Endothelial cell of hepatic sinusoid (primary cell): Measurements from ENCODE around the gene ZNF575.
"Not testable (repeated sequence)": the region's sequence is repeated elsewhere in the genome, so short reads cannot be mapped to it uniquely, and the experiment has no call there.

Source experiments
- in situ Hi-C: cut with HindIII; loops from 2 replicates; pipeline ENCODE4 v1.10.0; 2017; ENCODE audit warnings: low sequenced_read_pairs

ZNF575 gene

DNA sequence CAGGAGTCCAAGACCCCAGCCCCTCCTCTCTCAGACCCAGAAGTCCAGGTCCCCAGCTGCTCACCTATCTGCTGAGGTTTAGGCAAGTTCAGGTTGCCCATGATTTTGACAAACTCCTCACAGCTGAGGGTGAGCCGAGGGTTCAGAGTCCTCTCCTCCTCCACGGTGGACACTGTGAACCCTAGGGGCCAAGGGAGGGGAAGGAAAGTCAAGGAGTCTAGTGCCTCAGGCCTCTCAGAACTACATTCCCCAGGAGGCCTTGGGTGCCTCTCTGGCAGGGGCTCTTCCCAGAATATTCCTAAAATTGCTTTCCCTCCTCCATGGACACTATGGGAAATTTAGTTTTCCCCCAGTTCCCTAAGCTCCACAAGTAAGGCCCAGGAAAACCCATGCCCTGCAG, 25.1 kb upstream of the ZNF575 start:
- in situ Hi-C loops = no loop called here

DNA sequence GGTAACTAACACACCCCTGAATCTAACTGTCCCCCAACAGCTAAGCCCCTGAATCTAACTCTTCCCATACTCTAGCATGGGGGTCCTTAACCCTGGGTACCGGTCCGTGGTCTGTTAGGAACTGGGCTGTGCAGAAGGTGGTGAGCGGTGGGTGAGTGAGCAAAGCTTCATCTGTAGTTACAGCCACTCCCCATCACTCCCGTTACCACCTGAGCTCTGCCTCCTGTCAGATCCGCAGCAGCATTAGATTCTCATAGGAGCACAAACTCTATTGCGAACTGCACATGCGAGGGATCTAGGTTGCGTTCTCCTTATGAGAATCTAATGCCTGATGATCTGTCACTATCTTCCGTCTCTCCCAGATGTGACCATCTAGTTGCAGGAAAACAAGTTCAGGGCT, 22.3 kb upstream of the ZNF575 start:
- in situ Hi-C loops = no loop called here

GRCh38 chr19:43511324-43511723, 21.7 kb upstream of the ZNF575 start:
- in situ Hi-C loops = no loop called here

DNA sequence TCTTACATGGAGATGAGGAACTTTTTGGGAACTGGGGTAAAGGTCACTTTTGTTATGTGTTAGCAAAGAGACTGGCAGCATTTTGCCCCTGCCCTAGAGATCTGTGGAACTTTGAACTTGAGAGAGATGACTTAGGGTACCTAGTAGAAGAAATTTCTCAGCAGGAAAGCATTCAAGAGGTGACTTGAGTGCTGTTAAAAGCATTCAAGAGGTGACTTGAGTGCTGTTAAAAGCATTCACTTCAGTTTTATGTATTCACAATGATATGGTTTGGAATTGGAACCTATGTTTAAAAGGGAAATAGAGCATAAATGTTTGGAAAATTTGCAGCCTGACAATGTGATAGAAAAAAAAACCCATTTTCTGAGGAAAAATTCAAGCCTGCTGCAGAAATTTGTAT, 20.6 kb upstream of the ZNF575 start:
- in situ Hi-C loops = not testable (repeated sequence)

DNA sequence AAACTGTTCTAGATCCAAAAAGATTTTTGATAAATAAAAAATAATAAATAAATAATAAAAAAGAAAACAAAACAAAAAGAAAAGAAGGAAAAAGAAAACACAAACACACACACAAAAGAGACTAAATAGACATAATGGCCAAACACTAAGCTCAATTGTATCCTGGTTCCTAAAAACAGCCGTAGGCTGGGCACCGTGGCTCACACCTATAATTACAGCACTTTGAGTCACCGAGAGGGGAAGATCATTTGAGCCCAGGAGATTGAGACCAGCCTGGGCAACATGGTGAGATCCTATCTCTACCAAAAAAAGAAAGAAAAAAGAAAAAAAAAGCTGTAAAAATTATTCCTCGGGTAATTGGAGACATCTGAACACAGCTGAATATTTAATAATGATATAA, 14.9 kb upstream of the ZNF575 start:
- in situ Hi-C loops = no loop called here

- in situ Hi-C loops = no loop called here
Measured at GRCh38 chr19:43519436-43520088, 13.4 kb upstream of the ZNF575 start.

- in situ Hi-C loops = no loop called here
Measured at GRCh38 chr19:43522929-43523328, 10.1 kb upstream of the ZNF575 start.

DNA sequence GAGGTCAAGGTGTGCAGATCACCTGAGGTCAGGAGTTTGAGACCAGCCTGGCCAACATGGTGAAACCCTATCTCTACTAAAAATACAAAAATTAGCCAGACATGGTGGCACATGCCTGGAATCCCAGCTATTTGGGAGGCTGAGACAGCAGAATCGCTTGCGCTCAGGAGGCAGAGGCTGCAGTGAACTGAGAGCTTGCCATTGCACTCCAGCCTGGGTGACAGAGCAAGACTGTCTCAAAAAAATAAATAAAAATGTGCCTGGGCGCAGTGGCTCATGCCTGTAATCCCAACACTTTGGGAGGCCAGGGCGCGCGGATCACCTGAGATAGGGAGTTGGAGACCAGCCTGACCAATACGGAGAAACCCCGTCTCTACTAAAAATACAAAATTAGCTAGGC, 9.3 kb upstream of the ZNF575 start:
- in situ Hi-C loops = not testable (repeated sequence)

- in situ Hi-C loops = loop anchor here (5.0 kb wide), 1 partner anchor 78 kb away; no protein-coding TSS in a partner anchor
Measured at GRCh38 chr19:43524922-43525835, 7.8 kb upstream of the ZNF575 start.

DNA sequence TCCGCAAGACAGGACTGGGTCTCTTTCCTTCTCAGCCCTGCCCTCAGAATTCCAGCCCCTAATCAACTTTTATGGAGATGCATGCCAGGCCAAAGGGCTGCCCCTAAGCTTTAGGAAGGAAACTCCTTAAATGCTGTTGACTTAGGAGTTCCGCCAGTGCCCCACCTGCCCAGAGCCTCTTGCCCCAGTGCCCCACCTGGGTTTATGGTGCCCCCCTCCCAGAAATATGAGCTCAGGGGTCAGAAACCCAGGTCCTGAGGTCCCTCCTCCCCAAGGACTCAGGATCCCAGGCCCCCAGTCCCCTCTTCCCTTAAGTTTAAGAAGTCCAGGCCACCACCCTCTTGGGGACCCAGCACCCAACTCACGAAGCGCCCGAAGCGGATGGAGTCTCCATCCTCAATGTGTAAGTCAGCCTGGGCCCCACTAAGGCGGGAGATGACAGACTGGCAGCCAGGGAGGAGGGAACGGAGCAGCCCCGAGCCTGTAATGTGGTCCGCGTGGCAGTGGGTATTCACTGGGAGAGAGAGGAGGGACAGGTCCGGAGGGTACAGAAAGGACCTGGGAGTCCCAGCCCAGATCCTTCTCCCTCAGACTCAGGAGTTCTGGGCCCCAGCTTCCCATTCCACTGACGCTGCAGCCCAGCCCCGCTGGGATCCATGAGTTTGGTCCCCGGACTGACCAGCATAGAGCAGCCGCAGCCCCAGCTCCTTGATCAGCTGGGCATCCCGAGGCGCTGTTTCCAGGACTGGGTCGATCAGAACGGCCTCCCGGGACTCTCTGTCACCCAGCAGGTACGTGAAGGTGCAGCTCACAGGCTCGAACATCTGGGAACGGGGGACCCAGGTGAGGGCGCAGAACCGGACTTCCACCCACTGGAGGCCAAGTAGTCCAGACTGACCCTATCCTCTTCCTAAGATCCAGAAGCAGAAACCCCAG, 6.9 kb upstream of the ZNF575 start:
- in situ Hi-C loops = loop anchor here (5.0 kb wide), 1 partner anchor 79 kb away; no protein-coding TSS in a partner anchor

- in situ Hi-C loops = loop anchor here (5.0 kb wide), 1 partner anchor 80 kb away; no protein-coding TSS in a partner anchor
Measured at GRCh38 chr19:43526884-43527859, 5.8 kb upstream of the ZNF575 start, which contains the start of gene ETHE1. ETHE1 (minus strand) TSS chr19:43527201; CDS start chr19:43527177, 24 bp downstream.

DNA sequence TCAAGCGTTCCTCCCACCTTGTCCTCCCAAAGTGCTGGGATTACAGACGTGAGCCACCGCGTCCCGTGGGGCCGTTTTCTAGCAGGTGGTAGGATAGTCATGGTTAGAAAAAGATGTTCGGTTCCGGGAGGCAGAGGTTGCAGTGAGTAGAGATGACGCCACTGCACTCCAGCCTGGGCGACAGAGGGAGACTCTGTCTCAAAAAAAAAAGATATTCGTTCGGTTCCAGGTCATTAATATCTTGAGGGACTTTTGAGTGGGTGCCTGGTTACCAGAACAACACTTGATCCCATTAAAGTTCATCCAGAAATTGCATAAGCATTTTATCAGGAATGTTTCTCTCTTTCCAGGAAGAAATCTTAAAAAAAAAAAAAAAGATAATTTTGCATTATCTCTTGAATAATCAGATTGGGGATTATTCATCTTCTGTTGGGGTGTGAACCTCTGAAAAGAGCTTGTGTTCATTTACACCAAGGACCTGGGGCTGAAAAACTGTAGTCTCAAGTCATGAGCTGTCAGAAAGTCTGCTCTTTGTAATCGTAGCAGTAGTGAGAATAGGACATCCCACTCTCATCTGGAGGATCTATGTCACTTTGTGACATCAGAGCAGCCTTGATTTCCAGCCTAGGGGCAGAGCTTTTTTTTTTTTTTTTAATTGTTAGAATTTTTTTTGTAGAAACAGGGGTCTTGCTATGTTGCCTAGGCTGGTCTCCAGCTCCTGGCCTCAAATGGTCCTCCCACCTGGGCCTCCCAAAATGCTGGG, 4.9 kb upstream of the ZNF575 start:
- in situ Hi-C loops = loop anchor here (5.0 kb wide), 1 partner anchor 81 kb away; no protein-coding TSS in a partner anchor

- in situ Hi-C loops = no loop called here
Measured at GRCh38 chr19:43532571-43532961, 422 bp upstream of the ZNF575 start.

DNA sequence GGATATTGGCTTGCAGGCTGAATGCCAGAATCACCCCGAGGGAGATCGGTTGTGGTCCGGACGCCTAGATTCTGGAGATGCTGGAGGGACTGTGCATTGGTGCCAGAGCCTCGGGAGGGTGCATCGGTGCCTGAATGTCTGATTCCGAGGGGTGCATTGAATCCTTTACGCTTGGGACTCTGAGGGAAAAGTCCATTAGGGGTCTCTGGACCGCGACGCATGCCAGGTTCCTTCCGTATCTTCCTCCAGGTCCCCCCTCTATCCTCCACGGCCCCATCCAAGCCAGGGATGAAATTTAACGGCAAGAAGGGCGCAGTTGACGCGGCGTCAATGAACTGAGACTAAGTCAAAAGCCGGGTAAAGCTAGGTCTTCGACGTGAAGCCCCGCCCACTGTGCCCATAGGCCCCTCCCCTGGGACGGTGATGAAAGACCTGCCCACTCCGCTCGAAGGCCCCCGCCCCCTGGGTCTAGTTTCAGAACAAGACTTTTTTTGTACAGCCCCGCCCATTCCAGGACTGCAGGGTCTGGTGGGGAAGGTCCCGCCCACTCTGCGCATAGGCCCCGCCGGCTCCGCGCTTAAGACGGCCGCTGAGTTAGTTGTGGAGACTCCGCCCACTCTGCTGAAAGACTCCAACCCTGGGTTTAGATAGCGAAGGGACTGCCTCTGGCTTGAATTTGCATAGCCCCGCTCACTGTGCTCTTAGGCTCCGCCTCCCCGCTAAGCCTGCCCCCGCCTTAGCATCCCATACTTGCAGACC, 737 bp downstream of the ZNF575 start:
- in situ Hi-C loops = no loop called here

DNA sequence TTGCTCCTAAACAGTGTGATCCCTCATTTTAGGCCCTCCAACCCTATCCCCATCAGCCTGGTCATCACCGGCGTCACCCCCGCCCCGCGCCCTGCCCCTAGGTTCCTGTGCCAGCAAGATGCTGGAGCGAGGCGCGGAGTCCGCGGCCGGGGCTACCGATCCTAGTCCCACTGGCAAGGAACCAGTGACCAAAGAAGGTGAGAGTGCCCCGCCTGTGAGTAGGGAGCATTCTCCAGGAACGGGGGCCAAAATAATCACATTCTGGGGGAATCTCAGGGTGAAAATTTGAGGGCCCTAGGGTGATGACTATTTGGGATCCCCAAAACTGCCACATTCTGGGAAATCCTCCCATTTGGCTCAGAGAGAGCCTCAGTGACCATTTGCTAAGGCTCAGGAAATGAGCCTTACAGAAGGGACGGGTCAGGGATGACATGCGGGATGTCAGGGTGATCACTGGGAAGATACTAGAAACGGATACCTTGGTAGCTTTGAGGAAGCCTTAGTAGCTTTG, 1.4 kb downstream of the ZNF575 start:
- in situ Hi-C loops = no loop called here

DNA sequence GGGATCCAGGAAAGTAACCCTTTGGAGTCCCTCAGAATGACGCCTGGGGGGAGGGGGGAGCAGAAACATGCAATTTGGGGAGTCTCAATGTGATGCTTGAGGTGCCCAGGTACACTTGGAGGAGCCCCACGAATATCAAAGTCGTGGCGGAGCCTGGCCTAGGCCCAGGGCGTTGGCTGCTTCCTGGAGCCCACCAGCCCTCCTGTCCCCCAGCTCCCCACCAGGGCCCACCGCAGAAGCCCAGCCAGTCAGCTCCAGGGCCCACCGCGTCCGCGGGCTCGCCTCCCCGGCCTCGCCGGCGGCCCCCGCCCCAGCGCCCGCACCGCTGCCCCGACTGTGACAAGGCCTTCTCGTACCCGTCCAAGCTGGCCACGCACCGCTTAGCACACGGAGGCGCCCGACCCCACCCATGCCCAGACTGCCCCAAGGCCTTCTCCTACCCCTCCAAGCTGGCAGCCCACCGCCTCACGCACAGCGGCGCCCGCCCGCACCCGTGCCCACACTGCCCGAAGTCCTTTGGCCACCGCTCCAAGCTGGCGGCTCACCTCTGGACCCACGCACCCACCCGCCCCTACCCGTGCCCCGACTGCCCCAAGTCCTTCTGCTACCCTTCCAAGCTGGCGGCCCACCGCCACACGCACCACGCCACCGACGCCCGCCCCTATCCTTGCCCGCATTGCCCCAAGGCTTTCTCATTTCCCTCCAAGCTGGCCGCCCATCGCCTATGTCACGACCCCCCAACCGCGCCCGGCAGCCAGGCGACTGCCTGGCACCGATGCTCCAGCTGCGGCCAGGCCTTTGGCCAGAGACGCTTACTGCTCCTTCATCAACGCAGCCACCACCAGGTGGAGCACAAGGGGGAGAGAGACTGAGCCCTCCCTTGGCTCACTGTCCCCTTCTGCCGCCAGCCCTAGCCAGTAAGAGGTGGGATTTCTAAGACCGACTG, 2.1 kb downstream of the ZNF575 start:
- in situ Hi-C loops = loop anchor here (5.0 kb wide), 3 partner anchors 42 to 132 kb away; partner anchors contain the start of genes PINLYP and XRCC1

DNA sequence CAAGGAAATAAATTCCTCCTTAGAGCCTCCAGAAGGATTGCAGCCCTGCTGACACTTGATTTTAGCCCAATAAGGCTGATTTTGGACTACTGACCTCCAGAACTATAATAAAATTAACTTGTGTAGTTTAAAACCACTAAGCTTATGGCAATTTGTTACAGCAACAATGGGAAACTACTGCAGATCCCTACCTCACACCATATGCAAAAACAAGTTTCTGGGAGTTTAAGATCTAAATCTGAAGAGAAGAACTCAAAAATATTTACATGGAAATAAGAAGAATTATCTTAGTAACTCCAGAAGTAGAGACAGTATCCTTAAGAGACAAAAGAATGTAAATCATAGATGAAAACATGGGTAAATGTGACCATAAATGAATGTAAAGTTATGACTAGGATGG, 5.9 kb downstream of the ZNF575 start:
- in situ Hi-C loops = loop anchor here (5.0 kb wide), 3 partner anchors 38 to 128 kb away; partner anchors contain the start of genes PINLYP and XRCC1
